Breast epithelium (tissue), 3 donors: ENCODE data around the gene NKX2-2.

ENCODE experiments used
- POLR2A ChIP-seq: fragments of 450-650 bp; IDR thresholded peaks from one replicate; pipeline ENCODE4 v1.6.1; 2016; ENCODE audit warnings: antibody characterized with exemption, mild to moderate bottlenecking, moderate library complexity
- POLR2AphosphoS5 ChIP-seq, 3 donors: sonication (generic); formaldehyde crosslinking; IDR thresholded peaks; one replicate each; pipeline ENCODE4 v1.6.1; 2017; ENCODE audit warnings: antibody characterized with exemption in 3 of 3
- TF ChIP-seq, protein P1 (sequence below), 3 donors: fragments of 450-650 bp; IDR thresholded peaks; one replicate each; pipeline ENCODE4 v1.5.1; 2016 to 2017; ENCODE audit warnings: antibody characterized with exemption in 3 of 3, mild to moderate bottlenecking in 3 of 3, moderate library complexity in 3 of 3

DNA sequence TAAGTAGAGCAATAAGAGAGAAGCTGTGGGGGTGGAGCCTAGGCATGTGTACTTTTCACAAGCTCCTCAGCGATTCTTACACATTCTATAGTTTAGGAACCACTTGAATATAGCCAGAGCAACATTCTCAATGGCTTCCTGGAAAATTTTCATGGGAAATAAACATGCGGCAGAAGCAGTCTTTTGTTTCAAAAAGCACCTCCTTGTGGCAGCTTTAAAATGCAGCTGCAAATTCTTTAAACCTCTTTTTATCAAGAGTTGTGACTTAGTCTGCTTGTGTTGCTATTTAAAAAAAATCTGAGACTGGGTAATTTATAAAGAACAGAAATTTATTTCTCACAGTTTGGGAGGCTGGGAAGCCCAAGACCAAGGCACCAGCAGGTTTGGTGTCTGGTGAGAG, 23.8 kb downstream of the NKX2-2 start:
- TF ChIP-seq, protein P1, sequence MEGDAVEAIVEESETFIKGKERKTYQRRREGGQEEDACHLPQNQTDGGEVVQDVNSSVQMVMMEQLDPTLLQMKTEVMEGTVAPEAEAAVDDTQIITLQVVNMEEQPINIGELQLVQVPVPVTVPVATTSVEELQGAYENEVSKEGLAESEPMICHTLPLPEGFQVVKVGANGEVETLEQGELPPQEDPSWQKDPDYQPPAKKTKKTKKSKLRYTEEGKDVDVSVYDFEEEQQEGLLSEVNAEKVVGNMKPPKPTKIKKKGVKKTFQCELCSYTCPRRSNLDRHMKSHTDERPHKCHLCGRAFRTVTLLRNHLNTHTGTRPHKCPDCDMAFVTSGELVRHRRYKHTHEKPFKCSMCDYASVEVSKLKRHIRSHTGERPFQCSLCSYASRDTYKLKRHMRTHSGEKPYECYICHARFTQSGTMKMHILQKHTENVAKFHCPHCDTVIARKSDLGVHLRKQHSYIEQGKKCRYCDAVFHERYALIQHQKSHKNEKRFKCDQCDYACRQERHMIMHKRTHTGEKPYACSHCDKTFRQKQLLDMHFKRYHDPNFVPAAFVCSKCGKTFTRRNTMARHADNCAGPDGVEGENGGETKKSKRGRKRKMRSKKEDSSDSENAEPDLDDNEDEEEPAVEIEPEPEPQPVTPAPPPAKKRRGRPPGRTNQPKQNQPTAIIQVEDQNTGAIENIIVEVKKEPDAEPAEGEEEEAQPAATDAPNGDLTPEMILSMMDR (IDR thresholded peaks at IDR 0.05), result no peak
- TF ChIP-seq POLR2A (no peak), POLR2AphosphoS5 (IDR thresholded peaks at IDR 0.05) (no peak)
